H1 (cell line): ENCODE measurements around the gene PHF23. TPM values are rescaled to one million over a fixed set of nuclear protein-coding genes. Genes with fewer than 3 reads are reported as not detected.

Experiments
- CTCF ChIA-PET: fragments of 300-600 bp; sonication (Branson Sonifier 250); formaldehyde crosslinking; loops from one replicate; lab custom pipeline; 2021; ENCODE audit not compliant: partially characterized antibody; lab: Charles Lee
- POLR2A ChIA-PET: fragments of 300-600 bp; sonication (Branson Sonifier 250); formaldehyde crosslinking; loops from one replicate; lab custom pipeline; 2021; ENCODE audit warnings: inconsistent platforms; ENCODE audit not compliant: partially characterized antibody; lab: Charles Lee
- DNase-seq, 2 experiments: peaks; one replicate each; pipeline versions ENCODE4 v3.0.0 to v3.0.0-alpha.2; 2010 to 2022; ENCODE audit warnings: low spot score in 2 of 2, low read depth in 1 of 2, mixed read lengths in 1 of 2
- FAIRE-seq: peaks from 2 replicates; lab custom pipeline; 2011; peaks lifted over from hg19 to GRCh38; lab: Jason Lieb, UNC
- H2AFZ ChIP-seq: 2 replicates; pipeline ENCODE4 v1.8.1; 2012; ENCODE audit warnings: low read length, inconsistent platforms
- H2AK5ac ChIP-seq: 2 replicates; pipeline ENCODE4 v1.6.1; 2013; ENCODE audit warnings: low read depth, low read length
- H2BK120ac ChIP-seq: replicated peaks from 2 replicates; pipeline ENCODE3; 2013; ENCODE audit warnings: low read depth, low read length, inconsistent platforms
- H2BK12ac ChIP-seq: 2 replicates; pipeline ENCODE4 v1.6.1; 2013; ENCODE audit warnings: low read depth, low read length
- H2BK15ac ChIP-seq: 2 replicates; pipeline ENCODE4 v1.6.1; 2013; ENCODE audit warnings: low read length
- H2BK20ac ChIP-seq: 2 replicates; pipeline ENCODE4 v1.6.1; 2013; ENCODE audit warnings: low read length
- H2BK5ac ChIP-seq: 2 replicates; pipeline ENCODE4 v1.6.1; 2013; ENCODE audit warnings: low read depth, low read length
- H3K14ac ChIP-seq: 2 replicates; pipeline ENCODE4 v1.6.1; 2013; ENCODE audit warnings: inconsistent platforms; ENCODE audit not compliant: insufficient read length
- H3K18ac ChIP-seq: 2 replicates; pipeline ENCODE4 v1.6.1; 2013; ENCODE audit warnings: low read length; ENCODE audit errors: extremely low read depth
- H3K23ac ChIP-seq: 2 replicates; pipeline ENCODE4 v1.6.1; 2013; ENCODE audit warnings: inconsistent platforms; ENCODE audit not compliant: insufficient read length
- H3K23me2 ChIP-seq: 2 replicates; pipeline ENCODE4 v1.6.1; 2013; ENCODE audit warnings: low read depth, low read length
- H3K27ac ChIP-seq: 2 replicates; pipeline ENCODE4 v1.6.1; 2011; ENCODE audit warnings: low read depth, low read length, inconsistent platforms
- H3K27me3 ChIP-seq, 4 experiments: replicated peaks in 1 of 4; 1 replicate in 1 of 4; 2 replicates in 3 of 4; pipeline versions ENCODE4 v1.6.1 to v1.8.1; 2011 to 2013; ENCODE audit warnings: low read length in 3 of 4, mild to moderate bottlenecking in 3 of 4, inconsistent platforms in 2 of 4, mixed read lengths in 2 of 4, moderate library complexity in 1 of 4; ENCODE audit not compliant: control insufficient read depth in 3 of 4, insufficient read depth in 3 of 4; ENCODE audit errors: extremely low read depth in 1 of 4
- H3K36me3 ChIP-seq, 4 experiments: 2 replicates each; pipeline versions ENCODE4 v1.6.1 to v1.8.1; 2011 to 2013; ENCODE audit warnings: mild to moderate bottlenecking in 4 of 4, low read length in 3 of 4, moderate library complexity in 2 of 4, control low read depth in 1 of 4, inconsistent platforms in 1 of 4; ENCODE audit not compliant: insufficient read depth in 4 of 4, control insufficient read depth in 2 of 4
- H3K4ac ChIP-seq: replicated peaks from 2 replicates; pipeline ENCODE3; 2013; ENCODE audit warnings: low read length, low read depth, mixed read lengths, inconsistent platforms; ENCODE audit not compliant: insufficient read length
- H3K4me1 ChIP-seq, 4 experiments: replicated peaks in 1 of 4; 1 replicate in 1 of 4; 2 replicates in 3 of 4; pipeline versions ENCODE4 v1.6.1 to v1.8.1; 2011 to 2013; ENCODE audit warnings: low read length in 3 of 4, inconsistent platforms in 2 of 4, mixed read lengths in 1 of 4; ENCODE audit not compliant: insufficient read depth in 4 of 4, control insufficient read depth in 3 of 4
- H3K4me2 ChIP-seq, 2 experiments: 2 replicates each; pipeline versions ENCODE4 v1.6.1 to v1.8.1; 2011 to 2013; ENCODE audit warnings: low read depth in 2 of 2, low read length in 2 of 2, control low read depth in 1 of 2, inconsistent platforms in 1 of 2, mild to moderate bottlenecking in 1 of 2; ENCODE audit not compliant: insufficient read depth in 1 of 2
- H3K4me3 ChIP-seq, 4 experiments: fragments of 200-600, 300-600 bp in 1 of 4; sonication (generic), shearing (Covaris generic), sonication (Bioruptor Twin) in 1 of 4; 2 replicates each; pipeline versions ENCODE4 v1.5.1 to v1.8.1; 2011 to 2016; ENCODE audit warnings: low read length in 4 of 4, low read depth in 3 of 4, control low read depth in 2 of 4, inconsistent platforms in 2 of 4, mild to moderate bottlenecking in 2 of 4, mixed read lengths in 1 of 4, moderate library complexity in 1 of 4; ENCODE audit not compliant: insufficient read depth in 2 of 4; ENCODE audit errors: extremely low read depth in 1 of 4
- H3K56ac ChIP-seq: replicated peaks from 2 replicates; pipeline ENCODE3; 2013; ENCODE audit warnings: low read depth, mild to moderate bottlenecking, mixed read lengths, low read length, inconsistent platforms; ENCODE audit not compliant: insufficient read length
- H3K79me1 ChIP-seq: 2 replicates; pipeline ENCODE4 v1.6.1; 2013; ENCODE audit warnings: low read depth, low read length, control low read depth
- H3K79me2 ChIP-seq, 2 experiments: 2 replicates each; pipeline versions ENCODE4 v1.6.1 to v1.8.1; 2012 to 2013; ENCODE audit warnings: low read length in 2 of 2, mild to moderate bottlenecking in 2 of 2, inconsistent platforms in 1 of 2; ENCODE audit not compliant: insufficient read depth in 2 of 2, control insufficient read depth in 1 of 2
- H3K9ac ChIP-seq, 4 experiments: replicated peaks in 1 of 4; 1 replicate in 1 of 4; 2 replicates in 3 of 4; pipeline versions ENCODE4 v1.6.1 to v1.8.1; 2011 to 2013; ENCODE audit warnings: low read depth in 3 of 4, low read length in 3 of 4, control low read depth in 2 of 4, mild to moderate bottlenecking in 2 of 4, moderate library complexity in 2 of 4, inconsistent platforms in 1 of 4; ENCODE audit errors: extremely low read depth in 1 of 4
- H3K9me3 ChIP-seq, 2 experiments: 2 replicates each; pipeline versions ENCODE4 v1.6.1 to v1.8.1; 2012 to 2013; ENCODE audit warnings: mild to moderate bottlenecking in 2 of 2, moderate library complexity in 2 of 2, control low read depth in 1 of 2, inconsistent platforms in 1 of 2, low read depth in 1 of 2, low read length in 1 of 2, mixed read lengths in 1 of 2; ENCODE audit not compliant: insufficient read depth in 2 of 2
- H4K20me1 ChIP-seq, 2 experiments: replicated peaks in 1 of 2; 2 replicates each; pipeline versions ENCODE3 to v1.8.1; 2011 to 2013; ENCODE audit warnings: inconsistent platforms in 2 of 2, low read length in 2 of 2, mild to moderate bottlenecking in 1 of 2; ENCODE audit not compliant: insufficient read depth in 2 of 2, control insufficient read depth in 1 of 2
- H4K5ac ChIP-seq: 2 replicates; pipeline ENCODE4 v1.6.1; 2013; ENCODE audit warnings: low read length, low read depth, mixed read lengths, inconsistent platforms; ENCODE audit not compliant: insufficient read length
- H4K8ac ChIP-seq: 2 replicates; pipeline ENCODE4 v1.8.0; 2013; ENCODE audit warnings: mild to moderate bottlenecking, moderate library complexity, low read length, inconsistent platforms; ENCODE audit not compliant: insufficient read depth; ENCODE audit errors: extremely low read depth
- H4K91ac ChIP-seq: replicated peaks from 2 replicates; pipeline ENCODE3; 2013; ENCODE audit warnings: low read length, mixed read lengths, inconsistent platforms; ENCODE audit not compliant: insufficient read length
- KDM4A ChIP-seq: IDR thresholded peaks from one replicate; pipeline ENCODE4 v1.7.1; 2012; ENCODE audit warnings: low read depth, mild to moderate bottlenecking, moderate library complexity, low read length, inconsistent platforms; ENCODE audit not compliant: severe bottlenecking
- POLR2AphosphoS5 ChIP-seq: IDR thresholded peaks from 2 replicates; pipeline ENCODE4 v1.6.1; 2011; ENCODE audit warnings: low read depth, low read length
- TBP ChIP-seq: IDR thresholded peaks from 2 replicates; pipeline ENCODE4 v1.6.1; 2011; ENCODE audit warnings: low read depth, low read length, improper control_type of control experiment
- WGBS, 2 experiments: shearing (Covaris generic) in 1 of 2; methylation state at CpG; one replicate each; pipeline versions ENCODE4 v1.1.6 to v1.1.7; 2013 to 2015; ENCODE audit warnings: low lambda C conversion rate in 2 of 2, mixed read lengths in 2 of 2, inconsistent platforms in 1 of 2, low coverage in 1 of 2, missing lambda C conversion rate in 1 of 2; ENCODE audit not compliant: insufficient replicate concordance in 2 of 2, insufficient coverage in 1 of 2, insufficient read length in 1 of 2; ENCODE audit errors: extremely low coverage in 1 of 2, missing lambda C conversion rate in 1 of 2; 5-methylcytosine and 5-hydroxymethylcytosine counted together
- polyA plus RNA-seq, 7 experiments: library from polyadenylated mRNA; depleted of rRNA in 3 of 7; stranded (reverse) in 5 of 7; unstranded in 2 of 7; fragments of >200 nt in 5 of 7; fragments of 200-250 nt in 2 of 7; gene quantifications; 1 replicate in 5 of 7; 2 replicates in 1 of 7; 4 replicates in 1 of 7; pipeline versions ENCODE4 v1.2.1 to v1.2.3, GENCODE V29; 2011 to 2013; ENCODE audit warnings: missing spikeins in 2 of 7, mixed read lengths in 2 of 7
- total RNA-seq: library from RNA; stranded (reverse); fragmentation: NEBNext Ultra II Directional; extraction: Animal tissue kit (Norgen Biotek cat#: 25700); gene quantifications from 2 replicates; pipeline ENCODE4 v1.2.1, GENCODE V29; 2021
- TF ChIP-seq, protein P1 (sequence below), 3 experiments: IDR thresholded peaks; 1 replicate in 2 of 3; 2 replicates in 1 of 3; pipeline versions ENCODE4 v1.5.1 to v1.6.1; 2011; ENCODE audit warnings: low read length in 3 of 3, mild to moderate bottlenecking in 3 of 3, inconsistent platforms in 2 of 3, low read depth in 1 of 3, moderate library complexity in 1 of 3; ENCODE audit not compliant: insufficient read depth in 1 of 3; ENCODE audit errors: control extremely low read depth in 1 of 3

The PHF23 gene
- total and polyA plus RNA-seq, 2 of the 8 experiments (the other 6 are each of a cell fraction or from before 2014, with no cell fraction given), result 47.5 to 62.8 TPM

DNA sequence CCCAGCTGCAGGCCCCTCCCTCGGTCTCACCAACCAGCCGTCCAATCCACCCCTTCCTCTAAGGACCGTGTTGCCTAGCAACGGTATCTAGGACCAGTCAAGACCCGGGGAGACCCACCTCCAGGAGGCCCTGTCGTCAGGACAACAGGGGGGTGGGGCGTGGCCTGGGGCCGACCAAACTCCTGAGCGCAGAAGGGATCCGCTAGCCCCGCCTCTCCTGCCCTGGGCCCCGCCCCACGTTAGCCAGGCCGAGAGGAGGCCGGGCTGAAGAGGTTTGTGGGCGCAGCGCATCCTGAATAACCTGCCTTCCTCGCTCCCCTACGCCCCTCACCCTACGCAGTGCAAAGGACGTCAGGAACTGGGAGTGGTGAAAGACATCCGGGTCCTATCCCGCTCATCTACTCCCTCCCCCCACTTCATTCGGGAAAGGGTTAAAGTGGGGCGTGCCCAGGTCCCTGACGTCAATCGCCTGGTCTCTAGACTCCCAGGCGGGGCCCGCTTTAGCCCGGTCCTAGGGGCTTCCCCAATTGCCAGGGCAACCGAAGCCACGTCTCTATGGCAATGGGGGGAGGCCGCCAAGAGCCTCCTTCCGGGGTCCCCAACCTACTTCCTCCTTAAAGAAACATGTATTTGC is 34.3 kb downstream of the PHF23 start:
- H3K36me3 ChIP-seq, result peaks cover 19 to 29% (median 25%) of the 10 kb centered on the region in 4 experiments
- H2BK20ac ChIP-seq, result no peak overlapping the region
- H4K8ac ChIP-seq, result no peak overlapping the region
- no peak overlapping the region for H2BK120ac ChIP-seq
- no peak overlapping the region for H3K14ac ChIP-seq
- H3K23ac ChIP-seq, result no peak overlapping the region
- H3K9ac ChIP-seq, result peak overlapping the region in 2 of 4 experiments; percentile 56 to 63; a peak in 3 of 7 replicates
- peak overlapping the region; percentile 64 to 79 for H3K4me2 ChIP-seq
- no peaks in the 10 kb centered on the region; a peak in 1 of 7 replicates for H3K27me3 ChIP-seq
- H3K23me2 ChIP-seq, result peaks cover 18% of the 10 kb centered on the region; the same call in 1 of the 2 replicates
- FAIRE-seq (peak; percentile 85), DNase-seq (peak; percentile 89 to 97)
- H3K79me1 ChIP-seq, result peaks cover 22% of the 10 kb centered on the region; the same call in 1 of the 2 replicates
- WGBS, 2 experiments, result 2% methylated on average over 31 of the region's 34 CpGs; no CpG with 5 or more reads in 1 of the 2 experiments
- H3K56ac ChIP-seq, result no peak overlapping the region
- no peak overlapping the region for H2AK5ac ChIP-seq
- peak overlapping the region; percentile 40 to 69 (median 59) for H3K4me3 ChIP-seq
- H4K5ac ChIP-seq, result peak overlapping the region; percentile 35
- CTCF ChIA-PET, result interaction anchor here (0.7 to 0.8 kb wide), 2 partner anchors 27 to 33 kb away, joined by 3 to 4 read pairs; no protein-coding TSS in a partner anchor
- H3K4me1 ChIP-seq, result peaks cover 5 to 28% (median 23%) of the 10 kb centered on the region in 4 experiments
- no peak overlapping the region for H4K91ac ChIP-seq
- peak overlapping the region; percentile 90 for H2BK5ac ChIP-seq
- no peaks in the 10 kb centered on the region for H3K9me3 ChIP-seq
- POLR2A ChIA-PET, result interaction anchor here (1.1 to 2.0 kb wide), 5 partner anchors 10 to 57 kb away, joined by 4 to 8 read pairs (median 4); partner anchors contain the start of genes CLDN7, DLG4, DVL2 and PHF23
- no peak overlapping the region for H2BK12ac ChIP-seq
- H3K18ac ChIP-seq, result peak overlapping the region; percentile 88
- H3K4ac ChIP-seq, result no peak overlapping the region
- H3K27ac ChIP-seq, result peak overlapping the region; percentile 68
- H2AFZ ChIP-seq, result no peak overlapping the region
- H3K79me2 ChIP-seq, result peaks cover 0 to 31% of the 10 kb centered on the region in 2 experiments; a peak in 2 of 4 replicates
- peaks cover 3 to 20% of the 10 kb centered on the region in 2 experiments for H4K20me1 ChIP-seq
- H2BK15ac ChIP-seq, result no peak overlapping the region
- peak; percentile 46; the same call in 1 of the 2 replicates for TF ChIP-seq POLR2AphosphoS5
- TF ChIP-seq KDM4A, result peak; percentile 63
- 0 out of 2 replicates have a peak, but pooled peaks have one; percentile 26 for TF ChIP-seq TBP
- TF ChIP-seq, protein P1, sequence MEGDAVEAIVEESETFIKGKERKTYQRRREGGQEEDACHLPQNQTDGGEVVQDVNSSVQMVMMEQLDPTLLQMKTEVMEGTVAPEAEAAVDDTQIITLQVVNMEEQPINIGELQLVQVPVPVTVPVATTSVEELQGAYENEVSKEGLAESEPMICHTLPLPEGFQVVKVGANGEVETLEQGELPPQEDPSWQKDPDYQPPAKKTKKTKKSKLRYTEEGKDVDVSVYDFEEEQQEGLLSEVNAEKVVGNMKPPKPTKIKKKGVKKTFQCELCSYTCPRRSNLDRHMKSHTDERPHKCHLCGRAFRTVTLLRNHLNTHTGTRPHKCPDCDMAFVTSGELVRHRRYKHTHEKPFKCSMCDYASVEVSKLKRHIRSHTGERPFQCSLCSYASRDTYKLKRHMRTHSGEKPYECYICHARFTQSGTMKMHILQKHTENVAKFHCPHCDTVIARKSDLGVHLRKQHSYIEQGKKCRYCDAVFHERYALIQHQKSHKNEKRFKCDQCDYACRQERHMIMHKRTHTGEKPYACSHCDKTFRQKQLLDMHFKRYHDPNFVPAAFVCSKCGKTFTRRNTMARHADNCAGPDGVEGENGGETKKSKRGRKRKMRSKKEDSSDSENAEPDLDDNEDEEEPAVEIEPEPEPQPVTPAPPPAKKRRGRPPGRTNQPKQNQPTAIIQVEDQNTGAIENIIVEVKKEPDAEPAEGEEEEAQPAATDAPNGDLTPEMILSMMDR (IDR thresholded peaks at IDR 0.05; ENCODE audit: control extremely low read depth in 1 of 3, insufficient read depth in 1 of 3, low read depth in 1 of 3, low read length in 3 of 3), result no peak
